ENCODE data around the gene SH3PXD2B.
A peak's percentile ranks its signal among the peaks of the same experiment; 100 is the strongest.

The SH3PXD2B gene

DNA sequence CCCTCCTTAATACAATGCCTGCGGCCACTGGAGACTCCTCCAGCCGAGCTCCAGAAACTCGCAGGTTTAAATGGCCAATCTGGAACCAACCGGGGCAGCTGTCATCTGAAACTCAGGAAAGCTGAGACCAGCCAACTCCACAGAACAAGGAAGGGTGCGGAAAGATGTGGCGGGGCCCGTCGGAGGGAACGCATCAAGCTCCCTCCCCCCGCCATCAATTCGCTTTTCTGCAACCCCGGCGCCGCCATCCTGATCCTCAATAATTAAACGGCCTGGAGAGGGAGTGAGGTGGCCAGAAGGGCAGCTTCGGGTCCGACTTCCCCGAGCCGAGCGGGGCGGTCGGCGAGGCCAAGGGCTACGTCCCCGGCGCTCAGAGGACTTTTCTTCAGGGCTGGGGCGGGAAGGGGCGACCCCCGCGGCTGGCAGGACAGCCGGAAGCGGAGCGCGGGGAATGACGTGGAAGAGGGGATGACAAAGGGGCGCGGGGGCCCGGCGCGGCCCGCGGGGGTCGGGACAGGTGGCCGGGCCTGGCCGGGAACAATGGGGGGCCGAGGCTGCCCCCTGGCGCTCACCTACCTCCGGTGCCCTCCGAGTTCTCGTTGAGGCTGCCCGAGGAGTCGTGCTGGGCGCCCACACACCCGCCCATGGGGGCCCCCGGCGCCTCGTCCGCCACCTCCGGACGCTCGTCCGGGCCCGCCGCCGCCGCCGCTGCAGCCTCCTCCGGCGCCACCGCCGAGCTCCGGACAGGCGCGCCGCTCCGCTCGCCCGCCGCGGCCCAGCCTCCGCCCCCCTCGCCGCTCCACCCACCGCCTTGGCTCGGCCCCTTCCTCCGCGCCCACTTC lies 171.1 kb downstream of the SH3PXD2B start, which contains the start of gene UBTD2:
Gene UBTD2 (minus strand): TSS at position 745 of the 842 bp plus-strand sequence. CDS start 99 bp downstream, at position 646.
- TF ChIP-seq, protein P1, sequence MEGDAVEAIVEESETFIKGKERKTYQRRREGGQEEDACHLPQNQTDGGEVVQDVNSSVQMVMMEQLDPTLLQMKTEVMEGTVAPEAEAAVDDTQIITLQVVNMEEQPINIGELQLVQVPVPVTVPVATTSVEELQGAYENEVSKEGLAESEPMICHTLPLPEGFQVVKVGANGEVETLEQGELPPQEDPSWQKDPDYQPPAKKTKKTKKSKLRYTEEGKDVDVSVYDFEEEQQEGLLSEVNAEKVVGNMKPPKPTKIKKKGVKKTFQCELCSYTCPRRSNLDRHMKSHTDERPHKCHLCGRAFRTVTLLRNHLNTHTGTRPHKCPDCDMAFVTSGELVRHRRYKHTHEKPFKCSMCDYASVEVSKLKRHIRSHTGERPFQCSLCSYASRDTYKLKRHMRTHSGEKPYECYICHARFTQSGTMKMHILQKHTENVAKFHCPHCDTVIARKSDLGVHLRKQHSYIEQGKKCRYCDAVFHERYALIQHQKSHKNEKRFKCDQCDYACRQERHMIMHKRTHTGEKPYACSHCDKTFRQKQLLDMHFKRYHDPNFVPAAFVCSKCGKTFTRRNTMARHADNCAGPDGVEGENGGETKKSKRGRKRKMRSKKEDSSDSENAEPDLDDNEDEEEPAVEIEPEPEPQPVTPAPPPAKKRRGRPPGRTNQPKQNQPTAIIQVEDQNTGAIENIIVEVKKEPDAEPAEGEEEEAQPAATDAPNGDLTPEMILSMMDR (IDR thresholded peaks at IDR 0.05; ENCODE audit: low read length, missing control alignments) = peak; percentile 17
- DNase-seq (ENCODE audit: low read depth) = peak; percentile 73
- H3K4me3 ChIP-seq (replicated peaks; ENCODE audit: low read depth, low read length) = peak within 1 kb of the TSS; percentile 82

DNA sequence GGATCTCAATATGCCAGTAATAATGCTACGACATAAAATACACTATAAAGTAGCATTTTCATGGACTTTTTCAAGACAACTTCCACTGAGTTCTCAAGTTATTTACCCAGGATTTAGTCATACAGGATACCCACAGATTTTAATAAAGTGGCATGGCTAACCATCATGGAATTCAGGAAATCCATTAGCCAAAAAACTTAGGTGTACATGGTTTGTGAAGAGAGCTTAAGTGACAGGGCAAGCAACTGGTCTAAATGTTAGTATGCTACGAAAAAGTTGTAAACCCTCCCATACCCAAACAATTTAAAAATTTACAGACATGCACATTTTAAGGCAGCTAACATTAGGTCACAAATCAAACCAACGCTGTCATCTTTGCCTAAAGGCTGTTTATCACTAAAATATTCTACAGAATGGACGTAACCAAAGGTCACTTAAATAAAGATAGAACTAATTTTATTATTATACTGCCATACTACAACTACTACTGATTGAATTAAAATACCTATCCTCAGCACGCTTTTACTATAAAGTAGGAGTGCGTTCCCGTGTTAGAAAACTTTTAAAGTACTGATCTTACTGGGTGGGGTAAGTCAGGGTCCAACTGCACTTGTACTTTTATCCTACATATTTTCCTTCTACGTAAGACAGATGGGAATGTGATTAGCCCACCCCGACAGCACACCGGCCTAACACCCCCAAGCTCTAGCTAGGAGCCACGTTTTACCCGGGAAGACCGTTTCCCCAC lies 171.9 kb downstream of the SH3PXD2B start:
- TF ChIP-seq, protein P1 (IDR thresholded peaks at IDR 0.05; ENCODE audit: low read length, missing control alignments) = no peak
- no peak for DNase-seq (ENCODE audit: low read depth)
- peak overlapping the region; percentile 82 for H3K4me3 ChIP-seq (replicated peaks; ENCODE audit: low read depth, low read length)

DNA sequence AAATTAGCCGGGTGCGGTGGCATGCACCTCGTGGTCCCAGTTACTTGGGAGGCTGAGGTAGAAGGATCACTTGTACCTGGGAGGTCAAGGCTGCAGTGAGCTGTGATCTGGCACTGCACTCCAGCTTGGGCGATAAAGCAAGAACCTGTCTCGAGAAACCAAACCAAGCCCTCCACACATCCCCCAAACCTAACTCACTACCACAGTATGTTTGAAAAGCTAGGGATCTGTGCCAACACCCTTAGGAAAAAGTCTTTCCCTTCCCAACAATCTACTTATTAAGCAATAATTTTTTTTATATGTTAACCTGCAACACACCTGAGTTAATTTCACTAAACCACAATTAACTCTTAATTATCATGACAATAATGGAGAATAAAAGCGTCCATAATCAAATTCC lies 173.0 kb downstream of the SH3PXD2B start:
- H3K4me3 ChIP-seq (replicated peaks; ENCODE audit: low read depth, low read length) = peak overlapping the region; percentile 82
- TF ChIP-seq, protein P1 (IDR thresholded peaks at IDR 0.05; ENCODE audit: low read length, missing control alignments) = no peak
- no peak for DNase-seq (ENCODE audit: low read depth)

DNA sequence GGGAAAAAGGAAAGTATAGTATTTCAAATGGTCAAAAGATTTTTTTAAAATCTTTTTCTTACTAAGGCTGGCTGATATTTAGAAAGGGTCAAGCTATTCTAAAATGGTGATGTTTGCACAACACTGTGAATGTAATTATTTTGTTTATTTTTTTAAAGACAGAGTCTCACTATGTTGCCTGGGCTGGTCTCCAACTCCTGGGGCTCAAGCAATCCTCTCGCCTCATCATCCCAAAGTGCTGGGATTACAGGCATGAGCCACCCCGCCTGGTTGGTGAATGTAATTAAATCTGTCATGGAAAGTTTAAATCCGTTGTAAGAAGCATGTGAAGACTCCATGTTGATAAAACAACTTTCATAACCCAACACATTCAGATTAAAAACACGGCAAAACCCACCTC lies 173.4 kb downstream of the SH3PXD2B start:
- TF ChIP-seq, protein P1 (IDR thresholded peaks at IDR 0.05; ENCODE audit: low read length, missing control alignments) = no peak
- peak overlapping the region; percentile 82 for H3K4me3 ChIP-seq (replicated peaks; ENCODE audit: low read depth, low read length)
- no peak for DNase-seq (ENCODE audit: low read depth)

DNA sequence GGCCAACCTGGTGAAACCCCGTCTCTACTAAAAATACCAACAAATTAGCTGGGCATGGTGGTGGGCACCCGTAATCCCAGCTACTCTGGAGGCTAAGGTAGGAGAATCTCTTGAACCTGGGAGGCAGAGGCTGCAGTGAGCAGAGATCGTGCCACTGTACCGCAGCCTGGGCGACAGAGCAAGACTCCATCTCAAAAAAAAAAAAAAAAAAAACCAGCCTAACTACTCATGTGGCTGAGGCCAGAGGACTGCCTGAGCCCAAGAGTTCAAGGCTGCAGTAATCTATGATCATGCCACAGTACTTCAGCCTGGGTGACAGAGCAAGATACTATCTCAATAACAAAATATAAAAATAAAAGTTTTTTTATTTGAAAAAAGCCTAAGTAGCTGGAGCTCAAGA lies 174.0 kb downstream of the SH3PXD2B start:
- H3K4me3 ChIP-seq (replicated peaks; ENCODE audit: low read depth, low read length) = no peak overlapping the region
- DNase-seq (ENCODE audit: low read depth) = no peak

DNA sequence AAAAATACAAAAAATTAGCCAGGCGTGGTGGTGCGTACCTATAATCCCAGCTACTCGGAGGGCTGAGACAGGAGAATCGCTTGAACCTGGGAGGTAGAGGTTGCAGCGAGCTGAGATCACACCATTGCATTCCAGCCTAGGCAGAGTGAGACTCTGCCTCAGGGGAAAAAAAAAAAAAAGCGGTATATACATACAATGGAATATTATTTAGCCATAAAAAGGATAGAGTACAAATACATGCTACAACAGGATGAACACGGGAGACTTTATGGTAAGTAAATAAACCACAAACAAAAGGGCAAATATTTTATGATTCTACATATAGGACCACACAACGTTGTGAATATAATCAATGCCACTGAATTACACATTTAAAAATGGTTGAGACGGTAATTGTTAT lies 176.0 kb downstream of the SH3PXD2B start:
- TF ChIP-seq, protein P1 (IDR thresholded peaks at IDR 0.05; ENCODE audit: low read length, missing control alignments) = no peak
- H3K4me3 ChIP-seq (replicated peaks; ENCODE audit: low read depth, low read length) = no peak overlapping the region
- DNase-seq (ENCODE audit: low read depth) = no peak

More for the DNA sequence above, 174.0 kb downstream of the SH3PXD2B start:
- TF ChIP-seq, protein P1 (IDR thresholded peaks at IDR 0.05; ENCODE audit: low read length, missing control alignments) = no peak
